Inflammatory macrophage treated with lipopolysaccharide for 1 hour (primary cell): ENCODE data around the gene P3H1.

Experiments used
- DNase-seq, 2 donors: peaks; one replicate each; pipeline ENCODE4 v3.0.0-alpha.2; 2020 to 2022

Gene P3H1

DNA sequence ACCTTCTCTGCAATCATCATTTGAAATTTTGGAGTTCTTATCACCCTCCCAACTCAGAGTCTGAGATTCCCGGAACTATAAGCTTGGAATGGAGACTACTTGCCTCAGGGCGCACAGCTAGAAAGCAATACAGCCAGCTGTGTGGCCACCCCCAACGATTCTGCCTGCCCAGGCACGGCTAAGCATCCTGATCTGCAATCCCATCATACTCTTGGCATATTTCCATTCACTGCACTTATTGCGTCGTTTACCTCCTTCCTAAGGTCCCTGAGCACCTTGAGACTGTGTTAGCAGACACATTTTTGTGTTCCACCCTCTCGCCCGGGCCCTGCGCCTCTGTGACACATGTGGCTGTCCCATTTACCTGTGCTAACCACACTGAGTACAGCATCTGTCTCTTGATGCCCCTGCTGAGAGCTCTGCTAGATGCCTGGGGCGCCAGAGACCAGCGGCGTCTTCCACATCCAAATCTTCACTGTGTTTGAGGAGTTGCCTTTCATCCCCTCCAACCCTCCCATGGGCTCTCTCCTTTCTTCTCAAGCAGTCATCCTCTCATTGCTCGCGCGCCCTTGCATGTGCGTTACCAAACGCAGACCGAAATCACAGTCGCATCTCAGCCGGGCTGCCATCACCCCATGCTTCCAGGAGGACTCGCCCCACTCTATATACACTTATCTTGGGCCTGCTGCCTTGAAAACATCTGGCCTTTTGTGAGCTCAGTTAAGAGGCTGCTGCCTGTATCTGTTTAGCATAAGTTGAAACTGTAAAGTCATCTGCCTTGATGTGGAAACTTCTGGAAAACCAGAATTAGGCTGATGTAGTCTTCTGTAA, 23.3 kb downstream of the P3H1 start:
- no peak for DNase-seq

DNA sequence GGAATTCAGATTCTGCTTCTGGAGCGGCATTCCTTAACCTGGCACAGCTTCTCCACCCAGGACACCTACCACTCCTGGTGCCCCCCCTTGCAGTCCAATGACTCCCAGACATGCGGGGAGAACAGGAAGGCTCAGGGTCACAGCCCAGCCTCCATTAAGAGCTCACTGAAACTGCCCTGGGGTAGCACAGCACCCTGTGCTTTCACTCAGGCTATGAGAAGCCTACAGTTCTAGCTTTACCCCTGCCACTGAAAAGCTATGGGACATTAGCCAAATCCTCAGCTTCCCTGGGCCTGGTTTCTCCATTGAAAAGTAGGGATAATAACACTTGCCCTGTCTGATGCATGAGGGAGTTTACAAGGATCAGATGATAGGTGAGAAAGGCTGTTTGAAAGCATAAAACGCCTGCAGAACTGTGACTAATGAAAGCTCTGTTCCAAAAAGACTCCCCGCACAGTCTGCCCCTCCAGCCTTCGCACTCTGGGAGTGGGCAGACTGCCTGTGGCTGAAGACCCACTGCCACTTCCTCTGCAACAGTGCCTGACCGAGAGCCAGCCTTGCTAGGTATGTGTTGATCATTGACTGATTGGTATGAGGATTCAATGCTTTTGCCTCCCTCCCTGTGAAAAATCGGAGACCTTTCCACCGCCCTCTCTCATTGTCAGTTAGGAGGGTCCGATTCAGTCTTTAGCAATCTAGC, 24.1 kb downstream of the P3H1 start:
- no peak for DNase-seq

DNA sequence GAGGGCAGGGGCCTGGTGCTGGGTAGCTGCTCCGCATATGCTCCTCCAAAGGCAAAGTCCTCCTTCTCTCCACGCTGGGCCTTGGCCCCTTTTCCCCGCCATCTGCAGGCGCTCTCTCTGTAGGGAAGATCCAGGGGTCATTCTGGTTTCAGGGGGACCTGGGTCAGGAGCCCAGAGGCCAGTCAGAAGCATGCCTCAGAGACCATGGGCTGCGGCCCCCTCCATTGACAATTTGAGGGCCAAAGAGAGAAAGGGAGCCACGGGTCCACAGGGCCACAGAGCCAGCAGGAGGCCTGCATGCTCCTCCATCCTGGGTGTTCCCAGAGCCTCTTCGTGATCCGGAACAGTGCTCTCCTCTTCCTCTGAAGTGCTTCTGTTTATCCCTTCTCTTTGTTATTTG, 24.7 kb downstream of the P3H1 start:
- DNase-seq, result no peak

DNA sequence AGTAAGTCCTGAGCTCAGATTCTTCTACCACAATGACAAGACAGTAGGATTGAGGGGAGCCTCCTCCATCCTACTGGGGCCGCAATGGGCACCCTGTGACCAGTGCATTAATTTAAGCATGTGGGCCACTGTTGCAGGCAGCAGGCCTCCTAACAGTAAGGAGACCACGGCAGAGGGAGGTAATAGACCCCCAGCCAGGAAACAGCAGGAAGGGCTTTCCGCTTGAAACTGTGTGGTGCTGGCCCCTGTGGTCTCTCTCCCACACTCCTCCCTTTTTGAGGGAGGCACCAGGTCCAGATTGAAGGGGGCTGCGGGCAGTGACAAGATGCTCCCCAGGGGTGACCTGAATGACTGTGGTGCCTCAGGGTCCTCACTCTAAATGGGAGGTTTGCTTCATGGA, 25.1 kb downstream of the P3H1 start:
- no peak for DNase-seq

DNA sequence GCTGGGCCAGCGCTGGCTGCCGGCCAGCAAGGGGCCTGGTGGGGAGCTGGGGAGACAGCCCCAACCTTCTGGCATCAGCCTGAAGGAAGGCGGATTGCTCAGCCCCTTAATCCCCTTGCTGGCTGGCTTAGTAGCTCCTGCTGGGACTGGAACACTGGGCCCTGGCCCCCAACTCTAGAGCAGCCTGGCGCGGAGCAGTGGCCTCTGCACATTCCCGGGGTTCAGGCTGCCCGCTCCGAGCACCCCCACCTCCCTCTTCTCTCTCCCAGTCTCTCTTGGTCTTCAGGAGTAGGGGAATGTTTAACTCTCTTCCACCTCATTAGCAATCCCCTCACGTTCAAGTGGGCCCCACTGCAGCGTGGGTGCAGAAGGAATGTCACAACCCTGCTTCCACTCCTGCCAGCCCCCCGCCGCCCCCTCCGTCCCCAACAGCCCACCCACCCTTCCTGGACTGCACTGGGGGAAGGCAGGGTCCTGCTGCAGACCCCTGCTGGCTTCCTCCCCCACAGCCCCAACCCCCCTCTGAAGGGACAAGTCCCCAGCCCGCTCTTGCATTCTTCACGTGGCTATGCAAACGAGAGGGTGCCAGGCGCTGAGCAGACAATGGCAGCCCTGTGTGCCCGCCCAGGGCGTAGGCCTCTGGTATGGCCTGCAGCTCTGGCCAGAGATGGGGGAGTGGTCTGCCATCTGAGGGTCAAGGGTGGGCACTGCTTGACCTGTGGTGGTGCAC, 25.8 kb downstream of the P3H1 start:
- DNase-seq, result no peak

DNA sequence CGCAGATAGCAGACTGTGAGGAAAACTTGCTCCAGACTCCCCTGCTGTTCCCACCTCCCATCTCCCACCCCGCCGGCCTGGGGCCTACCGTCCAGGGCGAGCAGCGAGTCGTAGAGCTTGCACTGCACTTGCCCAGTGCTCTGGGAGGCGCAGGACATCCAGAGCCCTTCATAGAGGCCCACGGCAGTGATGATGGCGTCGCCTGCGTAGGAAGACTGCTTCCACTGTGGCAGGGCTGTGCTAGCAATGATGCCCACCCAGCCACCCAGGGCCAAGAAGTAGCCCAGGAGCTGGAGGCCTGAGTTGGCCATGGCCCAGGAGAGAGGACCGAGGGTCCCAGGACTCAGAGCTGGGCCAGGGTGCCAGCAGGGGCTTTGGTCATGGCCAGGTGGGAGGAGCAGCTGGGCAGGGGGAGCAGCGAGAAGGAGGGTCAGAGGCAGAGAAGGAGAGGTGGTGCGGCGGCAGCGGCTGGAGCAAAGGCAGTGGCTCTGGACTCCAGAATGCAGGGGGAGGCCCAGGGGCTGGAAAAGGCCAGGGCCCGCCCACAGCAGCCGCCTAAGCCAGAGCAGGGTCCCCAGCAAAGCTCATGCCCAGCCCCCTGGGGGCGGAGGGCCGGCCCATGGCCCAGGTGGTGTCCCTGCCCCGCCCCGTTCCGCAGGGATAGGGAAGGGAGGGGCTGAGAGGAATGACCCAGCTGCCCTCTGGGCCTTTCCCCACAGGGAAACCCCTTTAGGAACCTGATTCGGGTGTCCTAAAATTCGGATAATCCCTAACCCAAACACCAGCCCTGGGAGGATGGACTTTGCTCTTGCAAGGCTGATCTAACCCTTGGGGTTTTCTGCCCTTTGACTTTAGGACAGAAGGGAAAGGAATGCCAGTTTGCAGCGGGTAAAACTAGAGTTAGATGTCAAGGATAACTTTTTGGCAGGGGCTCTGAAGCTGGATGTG, 26.8 kb downstream of the P3H1 start, which contains the start of gene CLDN19:
CLDN19 (minus strand) TSS at position 484 of the 948 bp plus-strand sequence; CDS start at position 311, 173 bp downstream.
- no peak for DNase-seq

DNA sequence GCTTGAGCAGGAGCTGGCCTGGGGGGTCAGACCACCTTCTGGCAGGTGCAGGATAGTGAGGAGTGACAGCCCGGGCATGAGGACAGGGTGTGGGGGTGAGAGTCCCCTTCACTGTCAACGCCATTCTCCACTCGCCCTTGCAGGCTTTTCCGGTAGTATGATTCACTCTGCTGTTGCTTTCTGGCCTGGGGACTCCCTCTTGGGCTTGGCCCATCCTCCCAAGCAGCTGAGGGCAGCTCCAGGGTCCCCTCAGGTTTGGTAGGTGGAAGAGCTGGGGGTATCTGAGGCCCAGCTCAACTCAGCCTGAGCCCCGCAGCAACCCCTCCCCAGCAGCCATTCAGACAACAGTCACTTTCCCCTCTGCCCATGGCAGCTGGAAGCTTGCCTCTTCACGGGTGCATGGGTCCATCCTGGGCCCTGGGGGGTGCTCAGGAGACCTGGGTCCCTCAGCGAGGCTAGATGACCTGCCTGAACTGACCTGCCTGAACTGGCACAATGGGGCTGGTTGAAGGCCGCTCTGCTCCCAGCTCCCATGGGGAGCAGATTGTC, 28.1 kb downstream of the P3H1 start:
- no peak for DNase-seq

DNA sequence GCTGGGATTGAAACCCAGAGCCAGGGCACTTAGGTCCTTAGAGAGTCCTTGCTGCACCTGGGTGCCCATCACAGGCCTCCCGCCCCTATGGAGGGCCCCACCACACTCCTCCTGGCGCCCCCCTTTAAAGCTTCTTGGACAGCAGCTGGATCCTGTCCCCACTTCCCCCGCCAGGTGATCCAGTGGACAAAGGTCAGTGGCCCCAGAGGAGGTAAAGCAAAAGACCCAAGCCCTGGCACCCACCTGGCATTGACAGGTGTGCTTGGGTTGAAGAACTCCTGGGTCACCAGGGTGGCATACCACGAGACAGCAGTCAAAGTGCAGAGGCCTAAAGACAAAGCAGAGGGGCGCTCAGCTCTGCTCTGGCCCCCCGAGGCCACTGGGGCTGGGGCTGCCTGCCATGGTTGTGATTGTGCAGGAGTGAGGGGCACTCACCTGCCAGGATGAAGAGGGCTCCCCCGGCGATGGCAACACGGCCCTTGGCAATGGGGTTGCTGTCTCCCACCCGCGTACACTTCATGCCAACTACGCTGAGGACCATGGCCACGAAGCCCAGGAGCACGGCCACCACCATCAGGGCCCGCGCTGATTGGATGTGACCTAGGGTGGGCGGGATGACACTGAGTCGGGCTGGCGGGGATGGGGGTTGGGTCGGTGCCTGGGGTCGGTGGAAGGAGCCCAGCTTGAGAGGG, 28.7 kb downstream of the P3H1 start:
- DNase-seq, result no peak

DNA sequence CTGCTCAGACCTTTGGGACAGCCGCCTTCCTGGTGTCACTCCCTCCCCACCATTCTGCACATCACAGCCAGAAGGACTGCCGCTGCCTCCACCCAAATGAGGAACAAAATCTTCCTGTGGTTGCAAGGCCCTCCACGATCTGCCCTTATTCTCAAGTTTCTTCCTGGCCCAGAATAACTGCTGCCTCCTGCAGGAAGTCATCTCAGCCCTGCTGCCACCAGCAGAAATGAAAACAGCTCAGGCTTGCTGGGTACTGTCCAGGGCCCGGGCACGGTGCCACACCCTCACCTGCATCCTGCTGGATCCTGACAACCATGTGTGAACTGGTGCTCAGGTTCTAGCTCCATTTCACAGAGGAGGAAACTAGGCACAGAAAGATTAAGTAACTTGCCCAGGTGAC, 29.6 kb downstream of the P3H1 start:
- DNase-seq, result peak; percentile 25 to 35

DNA sequence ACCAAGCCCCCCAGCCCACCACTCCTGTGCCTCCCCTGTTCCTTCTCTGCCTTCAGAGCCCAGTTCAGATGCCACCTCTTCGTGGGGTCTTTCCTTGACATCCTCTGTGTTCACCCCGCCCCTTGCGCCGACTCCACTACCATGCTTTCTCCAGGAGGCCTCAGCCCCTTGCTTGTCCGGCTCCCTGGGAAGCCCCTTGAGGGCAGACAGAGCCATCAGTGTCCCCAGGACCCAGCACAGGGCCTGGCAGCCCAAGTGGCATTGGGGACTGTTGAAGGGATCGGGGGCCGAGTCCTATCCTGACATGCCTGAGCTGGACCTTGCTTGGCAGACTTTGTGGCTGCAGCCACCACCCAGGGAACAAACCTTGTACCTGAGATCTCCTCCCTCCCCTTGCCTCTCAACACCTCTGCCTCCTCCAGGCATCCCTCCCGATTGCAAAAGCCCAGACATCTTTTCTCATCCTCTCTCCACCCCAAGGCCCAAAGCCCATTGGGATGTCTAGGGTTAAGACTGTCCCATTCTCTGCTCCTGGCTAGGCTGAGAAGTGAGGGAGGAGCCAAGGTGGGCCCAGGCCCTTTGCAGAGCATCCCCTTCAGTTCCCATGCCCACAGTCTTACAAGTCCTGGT, 30.1 kb downstream of the P3H1 start:
- DNase-seq, result no peak

DNA sequence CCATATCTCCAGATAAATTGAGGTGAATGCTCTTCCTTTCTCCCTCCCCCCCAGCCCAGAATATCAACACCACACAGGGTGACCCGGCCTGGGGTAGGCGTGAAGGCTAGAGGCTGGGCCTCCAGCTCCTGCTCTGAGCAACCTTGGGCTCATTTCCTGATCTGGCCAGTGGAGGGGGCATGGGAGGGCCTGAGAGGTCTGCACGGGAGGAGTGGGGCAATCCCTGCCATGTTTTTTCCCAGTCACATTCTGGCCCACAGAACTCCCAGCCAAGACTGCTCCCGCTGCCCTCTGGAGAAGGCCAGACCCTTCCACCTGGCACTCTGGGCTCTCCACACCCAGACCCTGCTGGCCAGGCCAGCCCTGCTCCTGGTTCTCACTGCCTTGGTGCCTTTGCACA, 30.7 kb downstream of the P3H1 start:
- DNase-seq, result peak; percentile 31 to 64

DNA sequence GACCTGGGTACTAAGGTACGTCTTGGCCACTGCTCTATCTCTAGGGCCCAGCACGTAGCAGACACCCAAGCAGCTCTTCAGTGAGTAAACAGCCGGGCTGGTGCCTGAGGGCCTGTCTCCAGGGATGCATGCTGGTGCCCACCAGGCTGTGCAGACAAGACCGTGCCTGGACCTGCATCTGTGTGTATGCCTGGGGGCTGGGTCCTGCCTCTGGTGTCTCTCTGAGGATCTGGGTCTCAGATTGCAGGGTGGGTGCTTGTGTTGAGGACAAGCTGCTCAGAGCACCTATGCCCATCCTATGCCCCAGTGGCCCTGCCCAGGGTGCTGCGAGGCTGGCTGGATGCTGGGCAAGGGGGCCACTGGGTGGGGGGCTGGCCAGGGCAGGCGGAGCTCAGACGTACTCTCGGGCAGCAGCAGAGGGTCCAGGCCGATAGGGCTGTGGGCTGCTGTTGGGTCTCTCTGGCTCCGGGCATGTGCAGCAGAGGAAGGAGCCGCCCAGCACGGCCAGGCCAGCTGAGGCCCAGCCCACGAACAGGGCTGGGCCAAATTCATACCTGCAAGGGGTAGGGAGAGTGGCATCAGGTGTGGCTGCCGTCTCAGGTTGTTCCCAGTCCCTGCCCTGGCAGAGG, 31.2 kb downstream of the P3H1 start:
- no peak for DNase-seq

DNA sequence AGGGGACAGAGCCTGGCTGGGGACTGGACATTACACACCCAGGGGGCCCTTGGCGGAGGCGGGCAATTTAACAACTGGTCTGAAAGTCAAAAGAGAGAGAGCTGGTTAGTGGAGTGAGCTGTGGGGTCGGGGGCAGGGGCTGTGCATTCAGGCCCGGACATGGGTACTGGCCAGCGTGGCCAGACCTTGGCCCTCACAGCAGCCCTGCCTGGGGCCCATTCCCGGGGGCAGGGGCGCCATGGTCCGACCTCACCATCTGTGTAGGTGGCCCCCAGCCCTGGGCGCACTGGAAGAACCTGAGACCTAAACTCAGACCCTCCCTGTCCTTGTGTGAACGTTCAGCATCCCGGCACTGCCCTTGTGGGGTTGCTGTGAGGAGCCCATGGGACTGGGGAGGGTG, 31.8 kb downstream of the P3H1 start:
- DNase-seq, result no peak

DNA sequence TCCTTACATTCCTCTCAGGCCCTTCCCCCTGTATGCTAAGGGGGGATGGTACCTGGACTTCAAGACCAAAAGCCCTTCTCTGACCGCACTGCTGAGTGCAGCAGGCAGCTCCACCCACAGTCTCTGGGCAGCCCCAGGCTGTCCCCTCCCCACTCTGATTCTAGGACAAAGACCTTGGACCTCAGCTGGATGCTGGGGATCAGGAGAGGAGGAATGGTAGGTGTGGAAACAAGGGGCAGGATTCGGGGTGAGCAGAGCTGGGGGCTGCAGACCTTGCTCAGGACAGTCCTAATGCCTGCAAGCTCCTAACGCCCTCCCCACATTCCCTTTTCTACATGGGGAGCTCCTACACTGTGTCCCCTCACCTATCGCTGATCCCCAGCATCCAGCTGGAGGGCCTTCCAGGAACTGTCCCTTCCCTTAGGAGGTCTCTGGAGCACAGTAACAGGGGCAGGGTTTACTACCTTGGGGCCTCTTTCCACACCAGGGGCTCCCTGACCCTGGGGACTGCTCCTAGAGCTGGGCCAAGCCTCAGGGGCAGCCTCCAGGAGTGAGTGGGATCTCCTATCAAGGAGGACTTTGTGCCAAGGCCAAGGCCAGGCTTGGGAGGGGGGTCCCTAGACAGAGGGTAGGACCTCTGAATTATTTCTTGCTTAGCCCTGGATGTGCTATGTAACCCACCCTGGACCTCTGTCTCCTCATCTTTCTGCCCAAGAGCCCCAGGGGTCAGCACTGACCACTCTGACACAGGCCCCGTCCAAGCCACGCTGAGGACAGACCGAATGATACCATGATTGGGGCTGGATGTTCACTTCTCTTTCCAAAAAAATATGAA, 32.4 kb downstream of the P3H1 start:
- no peak for DNase-seq

DNA sequence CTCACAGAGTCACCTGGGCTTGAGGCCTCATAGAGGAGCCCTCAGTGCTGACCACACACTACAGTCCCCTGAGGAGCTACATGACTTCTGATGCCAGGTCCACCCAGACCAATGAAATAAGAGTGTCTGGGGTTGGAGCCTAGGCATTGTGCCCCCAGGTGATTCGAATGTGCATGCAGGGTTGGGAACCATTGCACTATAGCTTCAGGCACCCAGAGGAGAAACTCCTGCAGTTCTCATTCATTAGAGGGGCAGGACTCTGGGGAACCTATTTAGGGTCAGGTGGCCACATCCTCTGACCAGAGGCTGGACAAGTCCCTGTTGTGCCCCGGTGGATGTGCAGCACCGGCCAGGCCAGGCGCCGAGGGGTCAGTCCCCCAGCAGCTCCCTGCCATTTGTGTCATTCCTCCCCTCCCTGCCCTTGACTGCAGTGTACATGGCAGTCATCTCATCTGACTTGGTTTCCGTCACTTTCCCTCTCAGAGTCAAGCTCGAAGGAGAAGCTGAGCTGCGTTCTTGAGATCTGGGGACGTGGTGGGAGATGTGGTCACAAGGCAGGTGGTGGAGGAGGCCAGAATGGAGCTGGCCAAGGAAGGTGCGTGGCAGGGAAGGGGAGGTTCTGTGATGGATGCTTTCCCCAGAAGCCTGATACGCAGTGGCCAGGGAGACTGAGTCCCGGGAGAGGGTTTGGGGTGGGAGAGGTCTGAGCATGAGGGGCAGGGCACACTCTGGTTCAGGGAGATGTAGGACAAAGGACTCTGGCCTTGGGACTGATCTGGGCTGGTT, 33.2 kb downstream of the P3H1 start:
- no peak for DNase-seq

DNA sequence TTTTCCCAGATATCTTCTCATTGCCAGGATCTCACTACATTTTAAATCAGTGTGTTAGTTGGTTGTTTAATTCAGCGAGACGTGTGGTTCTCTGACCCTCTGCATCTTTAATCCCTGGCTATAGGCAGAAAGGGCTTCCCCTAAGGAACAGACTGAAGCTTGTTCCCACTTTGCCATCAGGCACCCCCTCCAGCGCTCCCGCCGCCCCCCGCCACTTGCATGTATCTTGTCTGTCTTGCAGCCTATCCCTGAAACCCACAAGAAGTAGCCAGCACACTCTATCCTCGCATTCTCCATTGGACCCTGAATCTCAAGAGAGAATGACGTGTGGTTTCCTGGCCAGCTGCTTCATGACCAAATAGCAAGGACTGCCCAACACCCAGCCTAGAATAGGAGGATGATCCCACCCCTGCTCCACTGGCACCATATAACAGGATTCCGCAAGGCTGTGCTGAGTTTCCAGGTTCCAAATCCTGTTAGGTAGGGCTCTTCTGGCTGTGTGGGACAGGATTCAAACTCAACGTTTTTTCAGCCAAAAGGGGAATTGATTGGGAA, 34.6 kb downstream of the P3H1 start:
- DNase-seq, result no peak

DNA sequence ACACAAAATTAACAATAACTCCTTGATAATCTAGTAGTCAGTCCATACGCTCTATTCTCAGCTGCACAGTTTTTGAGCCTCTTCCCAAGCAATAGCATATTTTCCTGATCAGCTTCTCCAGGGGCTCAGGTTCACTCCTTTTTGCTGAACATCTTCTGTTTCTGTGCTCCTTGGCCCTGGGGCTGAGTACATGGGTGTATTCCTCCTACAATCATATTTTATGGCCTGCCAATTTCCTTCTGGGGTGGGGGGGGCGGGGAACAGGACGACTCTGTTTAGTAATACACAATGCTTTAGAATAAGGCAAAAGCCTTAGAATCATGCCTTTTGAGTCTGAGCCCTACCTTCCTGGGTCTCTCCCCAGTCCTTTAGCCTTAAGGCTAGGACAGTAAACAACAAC, 35.2 kb downstream of the P3H1 start:
- no peak for DNase-seq

DNA sequence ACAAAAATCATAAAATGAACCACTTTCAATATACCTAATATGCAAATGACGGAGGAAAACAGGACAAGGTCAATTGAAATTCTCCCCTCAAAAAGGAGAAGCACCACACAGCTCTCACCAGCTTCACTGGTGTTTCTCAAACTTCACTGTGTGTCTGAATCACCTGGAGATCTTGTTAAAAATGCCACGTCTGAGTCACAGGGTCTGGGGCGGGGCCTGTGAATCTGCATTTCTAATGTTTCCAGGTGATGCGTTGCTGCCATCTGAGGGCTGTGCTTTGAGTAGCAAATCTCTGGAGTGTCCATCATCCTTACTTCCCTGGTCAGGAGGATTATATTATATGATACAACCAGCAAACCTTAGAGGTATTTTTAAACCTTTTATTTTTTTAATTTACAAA, 35.8 kb downstream of the P3H1 start:
- DNase-seq, result peak in 1 of 2 donors; percentile 4
